ENCODE results near the gene ITSN1.

Gene ITSN1

DNA sequence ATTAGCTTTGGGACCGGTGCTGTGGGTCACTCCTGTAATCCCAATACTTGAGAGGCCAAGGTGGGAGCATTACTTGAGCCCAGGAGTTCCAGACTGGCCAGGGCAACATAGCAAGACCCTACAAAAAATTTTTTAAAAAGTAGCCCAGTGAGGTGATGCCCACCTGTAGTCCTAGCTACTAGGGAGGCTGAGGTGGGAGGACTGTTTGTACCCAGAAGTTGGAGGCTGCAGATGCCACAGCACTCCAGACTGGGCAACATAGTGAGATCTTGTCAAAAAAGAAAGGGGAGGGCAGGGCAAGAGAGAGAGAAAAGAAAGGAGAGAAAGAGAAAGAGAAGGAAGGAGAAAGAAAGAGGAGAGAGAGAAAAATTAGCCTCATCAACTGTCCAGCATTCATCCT lies 6.3 kb downstream of the ITSN1 start:
- Histone ChIP-seq H3K36me3 (ENCODE audit: control insufficient read depth, insufficient read depth, low read length) (no peaks in the 10 kb centered on the region), H3K27me3 (replicated peaks; ENCODE audit: control insufficient read depth, insufficient read depth, low read length) (no peaks in the 10 kb centered on the region), H3K4me3 (replicated peaks; ENCODE audit: low read depth, low read length) (no peak overlapping the region)
- TF ChIP-seq, protein P1, sequence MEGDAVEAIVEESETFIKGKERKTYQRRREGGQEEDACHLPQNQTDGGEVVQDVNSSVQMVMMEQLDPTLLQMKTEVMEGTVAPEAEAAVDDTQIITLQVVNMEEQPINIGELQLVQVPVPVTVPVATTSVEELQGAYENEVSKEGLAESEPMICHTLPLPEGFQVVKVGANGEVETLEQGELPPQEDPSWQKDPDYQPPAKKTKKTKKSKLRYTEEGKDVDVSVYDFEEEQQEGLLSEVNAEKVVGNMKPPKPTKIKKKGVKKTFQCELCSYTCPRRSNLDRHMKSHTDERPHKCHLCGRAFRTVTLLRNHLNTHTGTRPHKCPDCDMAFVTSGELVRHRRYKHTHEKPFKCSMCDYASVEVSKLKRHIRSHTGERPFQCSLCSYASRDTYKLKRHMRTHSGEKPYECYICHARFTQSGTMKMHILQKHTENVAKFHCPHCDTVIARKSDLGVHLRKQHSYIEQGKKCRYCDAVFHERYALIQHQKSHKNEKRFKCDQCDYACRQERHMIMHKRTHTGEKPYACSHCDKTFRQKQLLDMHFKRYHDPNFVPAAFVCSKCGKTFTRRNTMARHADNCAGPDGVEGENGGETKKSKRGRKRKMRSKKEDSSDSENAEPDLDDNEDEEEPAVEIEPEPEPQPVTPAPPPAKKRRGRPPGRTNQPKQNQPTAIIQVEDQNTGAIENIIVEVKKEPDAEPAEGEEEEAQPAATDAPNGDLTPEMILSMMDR (IDR thresholded peaks at IDR 0.05; ENCODE audit: insufficient read depth, low read length, poor library complexity, severe bottlenecking) = no peak
- DNase-seq (ENCODE audit: extremely low read depth, insufficient read length) = no peak

DNA sequence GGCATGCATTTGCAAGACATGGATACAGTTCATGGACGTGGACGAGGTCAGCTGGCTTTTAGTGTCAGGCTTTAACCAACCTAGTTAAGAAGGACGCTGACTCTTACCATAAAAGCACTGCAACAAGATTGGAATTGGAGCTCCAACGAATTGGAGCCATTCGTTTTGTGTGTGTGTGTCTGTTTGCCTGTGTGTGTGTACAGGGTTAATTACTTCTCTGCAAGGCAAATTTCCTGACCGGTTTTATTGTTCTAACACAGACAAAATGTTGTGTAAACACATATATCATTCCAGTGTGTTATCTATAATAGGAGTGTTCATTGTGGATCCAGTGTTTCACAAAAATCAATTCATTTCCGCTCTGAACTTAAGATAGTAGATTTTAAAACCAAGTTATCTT lies 7.9 kb downstream of the ITSN1 start:
- TF ChIP-seq, protein P1 (IDR thresholded peaks at IDR 0.05; ENCODE audit: insufficient read depth, low read length, poor library complexity, severe bottlenecking) = no peak
- no peak for DNase-seq (ENCODE audit: extremely low read depth, insufficient read length)
- Histone ChIP-seq H3K4me3 (replicated peaks; ENCODE audit: low read depth, low read length) (no peak overlapping the region), H3K36me3 (ENCODE audit: control insufficient read depth, insufficient read depth, low read length) (no peaks in the 10 kb centered on the region), H3K27me3 (replicated peaks; ENCODE audit: control insufficient read depth, insufficient read depth, low read length) (no peaks in the 10 kb centered on the region)

DNA sequence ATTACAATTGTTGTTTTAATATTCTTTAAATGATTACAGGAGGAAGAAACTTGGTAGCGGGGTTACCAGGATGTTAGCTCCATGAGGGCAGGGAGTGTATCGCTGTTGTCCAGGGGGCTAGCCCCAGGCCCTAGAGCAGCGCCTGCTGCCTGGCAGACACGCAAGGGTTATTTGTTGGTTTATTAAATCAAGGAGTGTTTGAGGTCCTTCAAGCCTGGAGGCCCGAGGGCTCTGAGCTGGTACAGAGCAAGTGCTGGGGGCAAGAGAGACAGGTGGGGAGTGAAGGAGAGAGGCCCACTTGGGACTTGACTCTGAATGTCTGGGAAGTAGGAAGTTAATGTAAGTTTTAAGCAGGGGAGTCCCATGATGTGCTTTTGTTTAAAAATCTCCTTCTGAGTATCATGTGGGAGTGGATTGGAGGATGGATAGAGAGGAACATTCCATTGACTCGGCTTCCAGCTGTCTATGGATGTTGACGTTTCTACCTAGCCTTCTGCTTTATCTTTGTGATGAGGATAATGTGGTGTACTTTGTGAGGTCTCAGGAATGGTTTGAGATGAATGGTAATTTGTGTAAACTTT lies 8.7 kb downstream of the ITSN1 start:
- Histone ChIP-seq H3K27me3 (replicated peaks; ENCODE audit: control insufficient read depth, insufficient read depth, low read length) (no peaks in the 10 kb centered on the region), H3K4me3 (replicated peaks; ENCODE audit: low read depth, low read length) (no peak overlapping the region), H3K36me3 (ENCODE audit: control insufficient read depth, insufficient read depth, low read length) (no peaks in the 10 kb centered on the region)
- TF ChIP-seq, protein P1 (IDR thresholded peaks at IDR 0.05; ENCODE audit: insufficient read depth, low read length, poor library complexity, severe bottlenecking) = no peak
- no peak for DNase-seq (ENCODE audit: extremely low read depth, insufficient read length)

DNA sequence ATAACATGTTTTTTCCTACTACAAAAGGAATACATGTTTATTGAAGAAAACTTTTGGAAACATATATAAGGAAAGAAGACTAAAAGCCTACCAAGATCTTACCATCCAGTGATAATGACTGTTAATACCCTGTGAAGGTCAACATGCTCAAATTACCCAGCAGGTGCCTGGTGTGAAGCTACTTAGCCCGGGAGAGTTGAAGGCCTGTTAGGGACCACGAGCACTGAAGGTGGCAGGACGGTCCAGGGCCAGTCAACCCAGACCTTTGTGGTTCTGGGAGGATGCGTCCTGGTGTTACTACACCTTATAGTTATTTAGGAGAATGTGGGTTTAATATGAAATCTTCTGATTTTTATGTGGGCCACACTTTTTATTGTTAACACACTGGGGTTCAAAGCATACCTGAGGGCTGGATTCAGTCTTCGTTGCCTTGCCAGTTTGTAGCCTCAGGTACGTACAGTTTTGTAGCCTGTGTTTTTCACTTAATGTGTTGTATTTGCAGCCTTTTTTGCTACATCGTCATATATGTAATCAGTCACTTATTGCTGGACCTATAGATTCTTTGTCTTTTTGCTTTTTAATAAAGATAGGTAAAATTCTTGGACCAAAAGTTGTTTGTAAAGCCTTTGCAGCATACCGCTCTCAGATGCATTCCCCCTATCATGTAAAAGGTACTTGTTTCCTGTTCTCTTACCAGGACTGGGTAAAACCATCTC lies 9.8 kb downstream of the ITSN1 start:
- TF ChIP-seq, protein P1 (IDR thresholded peaks at IDR 0.05; ENCODE audit: insufficient read depth, low read length, poor library complexity, severe bottlenecking) = no peak
- Histone ChIP-seq H3K27me3 (replicated peaks; ENCODE audit: control insufficient read depth, insufficient read depth, low read length) (no peaks in the 10 kb centered on the region), H3K36me3 (ENCODE audit: control insufficient read depth, insufficient read depth, low read length) (no peaks in the 10 kb centered on the region), H3K4me3 (replicated peaks; ENCODE audit: low read depth, low read length) (no peak overlapping the region)
- no peak for DNase-seq (ENCODE audit: extremely low read depth, insufficient read length)

DNA sequence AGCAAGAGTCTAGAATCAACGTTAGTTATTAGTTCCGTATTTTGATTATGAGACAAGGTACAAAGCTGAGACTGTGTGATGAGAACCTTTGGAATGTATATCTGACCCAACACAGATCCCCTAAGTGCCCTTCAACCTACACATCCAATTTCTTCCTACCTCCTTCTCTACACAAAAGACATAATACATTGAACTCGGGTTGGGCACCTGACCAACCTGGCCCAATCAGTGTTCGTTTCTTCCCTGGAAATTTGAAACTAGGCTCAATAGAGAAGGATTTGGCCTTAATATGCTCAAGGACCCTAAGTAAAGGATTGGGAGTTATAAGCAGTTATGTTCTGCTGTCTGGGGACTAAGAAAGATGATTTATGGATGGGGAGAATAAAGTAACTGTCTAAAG lies 12.1 kb downstream of the ITSN1 start:
- Histone ChIP-seq H3K27me3 (replicated peaks; ENCODE audit: control insufficient read depth, insufficient read depth, low read length) (no peaks in the 10 kb centered on the region), H3K36me3 (ENCODE audit: control insufficient read depth, insufficient read depth, low read length) (no peaks in the 10 kb centered on the region), H3K4me3 (replicated peaks; ENCODE audit: low read depth, low read length) (no peak overlapping the region)
- DNase-seq (ENCODE audit: extremely low read depth, insufficient read length) = no peak
- TF ChIP-seq, protein P1 (IDR thresholded peaks at IDR 0.05; ENCODE audit: insufficient read depth, low read length, poor library complexity, severe bottlenecking) = no peak

Data from GM06990 (cell line).